A549 (cell line): ENCODE measurements around the gene PAN3. TPM values are rescaled to one million over a fixed set of nuclear protein-coding genes. Genes with fewer than 3 reads are reported as not detected.

Experiments used
- ATAC-seq, 2 experiments: fragments of 200-7000 bp in 1 of 2; fragments of >200 bp in 1 of 2; cut with Nextera tagmentation in 1 of 2; cut with Tn5 transposase in 1 of 2; 3 replicates each; pipeline versions ENCODE4 v1.8.0 to v1.9.1; 2018 to 2020; ENCODE audit warnings: mild to moderate bottlenecking in 1 of 2, moderate library complexity in 1 of 2
- CTCF ChIA-PET: fragments of 300-600 bp; sonication (Branson Sonifier 250); formaldehyde crosslinking; extraction: SDS; loops from one replicate; lab custom pipeline; 2021; ENCODE audit warnings: antibody characterized with exemption, inconsistent platforms; lab: Yijun Ruan, JAX
- POLR2A ChIA-PET: fragments of 350-600 bp; formaldehyde crosslinking; extraction: SDS; loops from one replicate; lab custom pipeline; 2021; ENCODE audit warnings: antibody characterized with exemption, inconsistent platforms; lab: Yijun Ruan, JAX
- DNase-seq, 2 experiments: peaks; one replicate each; pipeline versions ENCODE4 v3.0.0 to v3.0.0-alpha.2; 2011 to 2016; ENCODE audit warnings: low read depth in 1 of 2, low spot score in 1 of 2
- FAIRE-seq: peaks from 2 replicates; lab custom pipeline; 2011; peaks lifted over from hg19 to GRCh38; lab: Jason Lieb, UNC
- H3K27ac ChIP-seq, 2 experiments: fragments of >200 bp; sonication (Bioruptor Twin); formaldehyde crosslinking; 3 replicates each; pipeline ENCODE4 v1.5.1; 2016 to 2017
- H3K4me1 ChIP-seq: fragments of >200 bp; sonication (Bioruptor Twin); formaldehyde crosslinking; 3 replicates; pipeline ENCODE4 v1.6.1; 2016
- H3K4me2 ChIP-seq: fragments of >200 bp; sonication (Bioruptor Twin); formaldehyde crosslinking; 3 replicates; pipeline ENCODE4 v1.6.1; 2016
- H3K4me3 ChIP-seq: fragments of >200 bp; sonication (Bioruptor Twin); formaldehyde crosslinking; 3 replicates; pipeline ENCODE4 v1.5.1; 2016
- H3K9me3 ChIP-seq: fragments of >200 bp; sonication (Bioruptor Twin); formaldehyde crosslinking; 3 replicates; pipeline ENCODE4 v1.6.1; 2016
- BHLHE40 ChIP-seq: IDR thresholded peaks from 2 replicates; pipeline ENCODE4 v1.6.1; 2012; ENCODE audit warnings: low read depth, low read length, inconsistent platforms
- CEBPB ChIP-seq, 2 experiments: fragments of >200 bp in 1 of 2; sonication (Bioruptor Twin) in 1 of 2; formaldehyde crosslinking in 1 of 2; IDR thresholded peaks; 2 replicates each; pipeline ENCODE4 v1.6.1; 2012 to 2016
- CHD4 ChIP-seq: fragments of 200-600 bp; sonication (generic); IDR thresholded peaks from 2 replicates; pipeline ENCODE4 v1.6.1; 2016; ENCODE audit warnings: antibody characterized with exemption, mild to moderate bottlenecking, borderline replicate concordance
- EP300 ChIP-seq, 2 experiments: fragments of >200 bp; sonication (Bioruptor Twin); formaldehyde crosslinking; IDR thresholded peaks; 2 replicates in 1 of 2; 3 replicates in 1 of 2; pipeline ENCODE4 v1.6.1; 2016 to 2017
- FOSL2 ChIP-seq, 2 experiments: fragments of 450-650 bp in 1 of 2; fragments of >200 bp in 1 of 2; sonication (Bioruptor Twin) in 1 of 2; formaldehyde crosslinking; IDR thresholded peaks; 2 replicates each; pipeline versions ENCODE4 v1.5.0 to v1.6.1; 2016 to 2020; ENCODE audit warnings: mild to moderate bottlenecking in 1 of 2, moderate library complexity in 1 of 2
- GATA3 ChIP-seq: IDR thresholded peaks from 2 replicates; pipeline ENCODE4 v1.6.1; 2012; ENCODE audit warnings: borderline replicate concordance
- HOXA7 ChIP-seq: fragments of 250-450 bp; sonication (Bioruptor Pico); IDR thresholded peaks from 2 replicates; pipeline ENCODE4 v1.5.0; 2020; ENCODE audit warnings: mild to moderate bottlenecking, moderate library complexity
- MAFK ChIP-seq: fragments of 450-650 bp; IDR thresholded peaks from 2 replicates; pipeline ENCODE4 v1.6.1; 2014; ENCODE audit not compliant: partially characterized antibody
- POLR2A ChIP-seq: IDR thresholded peaks from 2 replicates; pipeline ENCODE4 v1.6.1; 2012; ENCODE audit warnings: mild to moderate bottlenecking, low read length
- POLR2AphosphoS2 ChIP-seq: conservative IDR thresholded peaks from 2 replicates; pipeline ENCODE4 v1.6.1; 2012; ENCODE audit warnings: low read length, improper control_type of control experiment, inconsistent platforms
- RARB ChIP-seq: fragments of 250-450 bp; sonication (Bioruptor Pico); IDR thresholded peaks from 2 replicates; pipeline ENCODE4 v1.8.0; 2021; ENCODE audit warnings: mild to moderate bottlenecking, moderate library complexity
- RCOR1 ChIP-seq: fragments of 150-350 bp; IDR thresholded peaks from 2 replicates; pipeline ENCODE4 v1.6.1; 2014; ENCODE audit warnings: antibody characterized with exemption, low read length, low read depth
- RNF2 ChIP-seq: fragments of 200-600 bp; sonication (generic); IDR thresholded peaks from 2 replicates; pipeline ENCODE4 v1.6.1; 2016; ENCODE audit warnings: low read depth, mild to moderate bottlenecking, antibody characterized with exemption, moderate library complexity, borderline replicate concordance
- WGBS: methylation state at CpG from one replicate; pipeline ENCODE4 v1.1.6; 2017; ENCODE audit errors: missing lambda C conversion rate; 5-methylcytosine and 5-hydroxymethylcytosine counted together
- polyA plus RNA-seq, 4 experiments: library from polyadenylated mRNA; depleted of rRNA in 3 of 4; stranded (reverse); fragments of >200 nt; fragmentation: RNase III in 1 of 4; extraction: RNeasy Plus Mini Kit Qiagen cat#74134 plus additional on column Dnase treatment in 1 of 4; gene quantifications; 2 replicates in 3 of 4; 3 replicates in 1 of 4; pipeline ENCODE4 v1.2.3, GENCODE V29; 2011 to 2017
- TF ChIP-seq, protein P1 (sequence below): IDR thresholded peaks from 2 replicates; pipeline ENCODE4 v1.6.1; 2012
- TF ChIP-seq, protein P2 (sequence below): fragments of 150-350 bp; IDR thresholded peaks from 2 replicates; pipeline ENCODE4 v1.6.1; 2014; ENCODE audit warnings: low read depth, mild to moderate bottlenecking, low read length
- TF ChIP-seq, protein P3 (sequence below): fragments of 250-450 bp; sonication (Bioruptor Pico); IDR thresholded peaks from 2 replicates; pipeline ENCODE4 v1.5.0; 2020; ENCODE audit warnings: low read depth, mild to moderate bottlenecking, moderate library complexity
- TF ChIP-seq, protein P4 (sequence below): IDR thresholded peaks from 2 replicates; pipeline ENCODE4 v1.6.1; 2012
- TF ChIP-seq, protein P5 (sequence below): fragments of >200 bp; sonication (Bioruptor Twin); formaldehyde crosslinking; IDR thresholded peaks from 3 replicates; pipeline ENCODE4 v1.6.1; 2016
- TF ChIP-seq, protein P6 (sequence below): IDR thresholded peaks from 2 replicates; pipeline ENCODE4 v1.6.1; 2012; ENCODE audit warnings: low read depth, borderline replicate concordance
- TF ChIP-seq, protein P7 (sequence below): fragments of 200-600 bp; sonication (generic); IDR thresholded peaks from 2 replicates; pipeline ENCODE4 v1.6.1; 2016; ENCODE audit warnings: antibody characterized with exemption, mild to moderate bottlenecking, moderate library complexity

Gene PAN3
- polyA plus RNA-seq, 2 of the 4 experiments (the other 2 are of a cell fraction), result 6.2 to 13.9 TPM

DNA sequence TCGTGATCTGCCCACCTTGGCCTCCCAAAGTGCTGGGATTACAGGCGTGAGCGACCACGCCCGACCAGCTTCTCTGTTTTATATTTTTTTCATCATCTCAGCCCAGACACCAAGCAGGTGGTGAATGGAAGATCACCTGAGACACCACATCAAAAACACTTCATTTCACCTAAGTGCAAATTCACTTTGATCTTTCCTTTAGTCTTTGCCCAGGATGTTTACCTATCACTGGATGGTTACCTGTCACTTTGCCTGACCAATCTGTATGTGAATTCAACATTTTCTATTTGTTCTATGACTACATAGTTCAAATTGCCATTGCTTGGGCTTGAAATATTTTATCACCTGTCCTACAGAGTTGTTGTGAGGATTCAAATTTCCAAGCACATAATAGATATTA is 65.7 kb downstream of the PAN3 start:
- H3K4me1 ChIP-seq, result no peaks in the 10 kb centered on the region
- ChIA-PET POLR2A (no interaction called here), CTCF (no interaction called here)

More for the DNA sequence above, 65.7 kb downstream of the PAN3 start:
- no peak for FAIRE-seq
- H3K4me2 ChIP-seq, result no peak overlapping the region
- WGBS, result 91% methylated on average over 5 of the region's 5 CpGs
- H3K27ac ChIP-seq, result no peak overlapping the region
- no peak for DNase-seq
- TF ChIP-seq, protein P1, sequence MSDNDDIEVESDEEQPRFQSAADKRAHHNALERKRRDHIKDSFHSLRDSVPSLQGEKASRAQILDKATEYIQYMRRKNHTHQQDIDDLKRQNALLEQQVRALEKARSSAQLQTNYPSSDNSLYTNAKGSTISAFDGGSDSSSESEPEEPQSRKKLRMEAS, result no peak
- TF ChIP-seq CHD4, result no peak
- TF ChIP-seq, protein P2, sequence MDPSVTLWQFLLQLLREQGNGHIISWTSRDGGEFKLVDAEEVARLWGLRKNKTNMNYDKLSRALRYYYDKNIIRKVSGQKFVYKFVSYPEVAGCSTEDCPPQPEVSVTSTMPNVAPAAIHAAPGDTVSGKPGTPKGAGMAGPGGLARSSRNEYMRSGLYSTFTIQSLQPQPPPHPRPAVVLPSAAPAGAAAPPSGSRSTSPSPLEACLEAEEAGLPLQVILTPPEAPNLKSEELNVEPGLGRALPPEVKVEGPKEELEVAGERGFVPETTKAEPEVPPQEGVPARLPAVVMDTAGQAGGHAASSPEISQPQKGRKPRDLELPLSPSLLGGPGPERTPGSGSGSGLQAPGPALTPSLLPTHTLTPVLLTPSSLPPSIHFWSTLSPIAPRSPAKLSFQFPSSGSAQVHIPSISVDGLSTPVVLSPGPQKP, result no peak
- no peak for TF ChIP-seq EP300 (IDR thresholded peaks at IDR 0.05)
- no peak for TF ChIP-seq POLR2AphosphoS2
- no peak for TF ChIP-seq RARB (CRISPR knock-in tag)
- TF ChIP-seq FOSL2 (IDR thresholded peaks at IDR 0.05), result no peak
- no peak for TF ChIP-seq FOSL2 (CRISPR knock-in tag; IDR thresholded peaks at IDR 0.05)
- TF ChIP-seq, protein P3, sequence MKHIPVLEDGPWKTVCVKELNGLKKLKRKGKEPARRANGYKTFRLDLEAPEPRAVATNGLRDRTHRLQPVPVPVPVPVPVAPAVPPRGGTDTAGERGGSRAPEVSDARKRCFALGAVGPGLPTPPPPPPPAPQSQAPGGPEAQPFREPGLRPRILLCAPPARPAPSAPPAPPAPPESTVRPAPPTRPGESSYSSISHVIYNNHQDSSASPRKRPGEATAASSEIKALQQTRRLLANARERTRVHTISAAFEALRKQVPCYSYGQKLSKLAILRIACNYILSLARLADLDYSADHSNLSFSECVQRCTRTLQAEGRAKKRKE (CRISPR knock-in tag), result no peak
- no peak for TF ChIP-seq RNF2
- no peak for TF ChIP-seq HOXA7
- no peak for TF ChIP-seq GATA3
- TF ChIP-seq, protein P4, sequence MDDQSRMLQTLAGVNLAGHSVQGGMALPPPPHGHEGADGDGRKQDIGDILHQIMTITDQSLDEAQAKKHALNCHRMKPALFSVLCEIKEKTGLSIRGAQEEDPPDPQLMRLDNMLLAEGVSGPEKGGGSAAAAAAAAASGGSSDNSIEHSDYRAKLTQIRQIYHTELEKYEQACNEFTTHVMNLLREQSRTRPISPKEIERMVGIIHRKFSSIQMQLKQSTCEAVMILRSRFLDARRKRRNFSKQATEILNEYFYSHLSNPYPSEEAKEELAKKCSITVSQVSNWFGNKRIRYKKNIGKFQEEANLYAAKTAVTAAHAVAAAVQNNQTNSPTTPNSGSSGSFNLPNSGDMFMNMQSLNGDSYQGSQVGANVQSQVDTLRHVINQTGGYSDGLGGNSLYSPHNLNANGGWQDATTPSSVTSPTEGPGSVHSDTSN, result no peak
- TF ChIP-seq POLR2A, result no peak
- no peak for TF ChIP-seq CEBPB (IDR thresholded peaks at IDR 0.05)
- TF ChIP-seq, protein P5, sequence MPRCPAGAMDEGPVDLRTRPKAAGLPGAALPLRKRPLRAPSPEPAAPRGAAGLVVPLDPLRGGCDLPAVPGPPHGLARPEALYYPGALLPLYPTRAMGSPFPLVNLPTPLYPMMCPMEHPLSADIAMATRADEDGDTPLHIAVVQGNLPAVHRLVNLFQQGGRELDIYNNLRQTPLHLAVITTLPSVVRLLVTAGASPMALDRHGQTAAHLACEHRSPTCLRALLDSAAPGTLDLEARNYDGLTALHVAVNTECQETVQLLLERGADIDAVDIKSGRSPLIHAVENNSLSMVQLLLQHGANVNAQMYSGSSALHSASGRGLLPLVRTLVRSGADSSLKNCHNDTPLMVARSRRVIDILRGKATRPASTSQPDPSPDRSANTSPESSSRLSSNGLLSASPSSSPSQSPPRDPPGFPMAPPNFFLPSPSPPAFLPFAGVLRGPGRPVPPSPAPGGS, result no peak
- no peak for TF ChIP-seq MAFK
- TF ChIP-seq, protein P6, sequence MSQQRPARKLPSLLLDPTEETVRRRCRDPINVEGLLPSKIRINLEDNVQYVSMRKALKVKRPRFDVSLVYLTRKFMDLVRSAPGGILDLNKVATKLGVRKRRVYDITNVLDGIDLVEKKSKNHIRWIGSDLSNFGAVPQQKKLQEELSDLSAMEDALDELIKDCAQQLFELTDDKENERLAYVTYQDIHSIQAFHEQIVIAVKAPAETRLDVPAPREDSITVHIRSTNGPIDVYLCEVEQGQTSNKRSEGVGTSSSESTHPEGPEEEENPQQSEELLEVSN, result no peak
- no peak for TF ChIP-seq BHLHE40
- no peak for TF ChIP-seq RCOR1
- TF ChIP-seq, protein P7, sequence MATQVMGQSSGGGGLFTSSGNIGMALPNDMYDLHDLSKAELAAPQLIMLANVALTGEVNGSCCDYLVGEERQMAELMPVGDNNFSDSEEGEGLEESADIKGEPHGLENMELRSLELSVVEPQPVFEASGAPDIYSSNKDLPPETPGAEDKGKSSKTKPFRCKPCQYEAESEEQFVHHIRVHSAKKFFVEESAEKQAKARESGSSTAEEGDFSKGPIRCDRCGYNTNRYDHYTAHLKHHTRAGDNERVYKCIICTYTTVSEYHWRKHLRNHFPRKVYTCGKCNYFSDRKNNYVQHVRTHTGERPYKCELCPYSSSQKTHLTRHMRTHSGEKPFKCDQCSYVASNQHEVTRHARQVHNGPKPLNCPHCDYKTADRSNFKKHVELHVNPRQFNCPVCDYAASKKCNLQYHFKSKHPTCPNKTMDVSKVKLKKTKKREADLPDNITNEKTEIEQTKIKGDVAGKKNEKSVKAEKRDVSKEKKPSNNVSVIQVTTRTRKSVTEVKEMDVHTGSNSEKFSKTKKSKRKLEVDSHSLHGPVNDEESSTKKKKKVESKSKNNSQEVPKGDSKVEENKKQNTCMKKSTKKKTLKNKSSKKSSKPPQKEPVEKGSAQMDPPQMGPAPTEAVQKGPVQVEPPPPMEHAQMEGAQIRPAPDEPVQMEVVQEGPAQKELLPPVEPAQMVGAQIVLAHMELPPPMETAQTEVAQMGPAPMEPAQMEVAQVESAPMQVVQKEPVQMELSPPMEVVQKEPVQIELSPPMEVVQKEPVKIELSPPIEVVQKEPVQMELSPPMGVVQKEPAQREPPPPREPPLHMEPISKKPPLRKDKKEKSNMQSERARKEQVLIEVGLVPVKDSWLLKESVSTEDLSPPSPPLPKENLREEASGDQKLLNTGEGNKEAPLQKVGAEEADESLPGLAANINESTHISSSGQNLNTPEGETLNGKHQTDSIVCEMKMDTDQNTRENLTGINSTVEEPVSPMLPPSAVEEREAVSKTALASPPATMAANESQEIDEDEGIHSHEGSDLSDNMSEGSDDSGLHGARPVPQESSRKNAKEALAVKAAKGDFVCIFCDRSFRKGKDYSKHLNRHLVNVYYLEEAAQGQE, result no peak
- H3K9me3 ChIP-seq, result no peaks in the 10 kb centered on the region
- ATAC-seq, result no peak
- no peak overlapping the region for H3K4me3 ChIP-seq
